ENCODE measurements around the gene EFCC1.

The EFCC1 gene

GRCh38 chr3:129035360-129036221 lies 34.5 kb downstream of the EFCC1 start:
- DNase-seq: no peak

GRCh38 chr3:129036222-129037092 lies 35.4 kb downstream of the EFCC1 start:
- no peak for DNase-seq

- no peak for DNase-seq
Observed at GRCh38 chr3:129037093-129037419, 36.0 kb downstream of the EFCC1 start.

- DNase-seq: no peak
Observed at GRCh38 chr3:129038121-129038855, 37.2 kb downstream of the EFCC1 start.

- DNase-seq: no peak
Observed at GRCh38 chr3:129039271-129040038, 38.4 kb downstream of the EFCC1 start.

GRCh38 chr3:129040039-129040336 lies 38.9 kb downstream of the EFCC1 start:
- no peak for DNase-seq

GRCh38 chr3:129040579-129041300 lies 39.6 kb downstream of the EFCC1 start:
- DNase-seq: no peak

- no peak for DNase-seq
Observed at GRCh38 chr3:129045675-129046036, 44.6 kb downstream of the EFCC1 start.

- no peak for DNase-seq
Observed at GRCh38 chr3:129046037-129046731, 45.1 kb downstream of the EFCC1 start.

- no peak for DNase-seq
Observed at GRCh38 chr3:129046732-129047552, 45.8 kb downstream of the EFCC1 start.

GRCh38 chr3:129047553-129047839 lies 46.4 kb downstream of the EFCC1 start:
- no peak for DNase-seq

GRCh38 chr3:129050556-129051295 lies 49.6 kb downstream of the EFCC1 start:
- no peak for DNase-seq

GRCh38 chr3:129051871-129052340 lies 50.8 kb downstream of the EFCC1 start:
- no peak for DNase-seq

GRCh38 chr3:129052675-129053074 lies 51.6 kb downstream of the EFCC1 start:
- DNase-seq: no peak

GRCh38 chr3:129054605-129055104 lies 53.6 kb downstream of the EFCC1 start:
- DNase-seq: no peak

- DNase-seq: no peak
Observed at GRCh38 chr3:129056451-129057173, 55.5 kb downstream of the EFCC1 start.

GRCh38 chr3:129057249-129057648 lies 56.1 kb downstream of the EFCC1 start:
- no peak for DNase-seq

GRCh38 chr3:129058441-129059200 lies 57.5 kb downstream of the EFCC1 start:
- DNase-seq: no peak

Data from fibroblast of skin of right biceps (primary cell).